22Rv1 (cell line): Measurements from ENCODE around the gene LRRC73.

Source experiments
- ZFX ChIP-seq: fragments of 450-650 bp; IDR thresholded peaks from 2 replicates; pipeline ENCODE4 v1.6.1; 2017; ENCODE audit warnings: antibody characterized with exemption, borderline replicate concordance
- TF ChIP-seq, protein P1 (sequence below): fragments of 450-650 bp; IDR thresholded peaks from 2 replicates; pipeline ENCODE4 v1.5.1; 2017; ENCODE audit warnings: mild to moderate bottlenecking

DNA sequence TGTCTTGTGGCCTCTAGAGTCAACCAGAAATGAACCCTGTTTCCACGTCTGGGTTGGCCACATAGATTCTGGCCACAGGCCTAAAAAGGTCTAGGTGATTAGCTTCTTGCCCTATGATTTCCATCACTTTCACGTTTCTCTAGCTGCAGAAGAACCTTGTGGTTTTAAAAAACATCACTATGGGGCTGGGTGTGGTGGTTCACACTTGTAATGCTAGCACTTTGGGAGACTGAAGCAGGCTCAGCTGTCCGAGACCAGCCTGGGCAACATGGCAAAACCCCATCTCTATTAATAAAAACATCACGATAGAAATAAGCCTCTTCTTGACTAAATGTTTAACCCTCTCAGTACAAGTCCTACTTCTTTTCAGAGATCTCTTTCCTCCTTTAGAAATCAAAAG is 34.3 kb upstream of the LRRC73 start:
- TF ChIP-seq, protein P1, sequence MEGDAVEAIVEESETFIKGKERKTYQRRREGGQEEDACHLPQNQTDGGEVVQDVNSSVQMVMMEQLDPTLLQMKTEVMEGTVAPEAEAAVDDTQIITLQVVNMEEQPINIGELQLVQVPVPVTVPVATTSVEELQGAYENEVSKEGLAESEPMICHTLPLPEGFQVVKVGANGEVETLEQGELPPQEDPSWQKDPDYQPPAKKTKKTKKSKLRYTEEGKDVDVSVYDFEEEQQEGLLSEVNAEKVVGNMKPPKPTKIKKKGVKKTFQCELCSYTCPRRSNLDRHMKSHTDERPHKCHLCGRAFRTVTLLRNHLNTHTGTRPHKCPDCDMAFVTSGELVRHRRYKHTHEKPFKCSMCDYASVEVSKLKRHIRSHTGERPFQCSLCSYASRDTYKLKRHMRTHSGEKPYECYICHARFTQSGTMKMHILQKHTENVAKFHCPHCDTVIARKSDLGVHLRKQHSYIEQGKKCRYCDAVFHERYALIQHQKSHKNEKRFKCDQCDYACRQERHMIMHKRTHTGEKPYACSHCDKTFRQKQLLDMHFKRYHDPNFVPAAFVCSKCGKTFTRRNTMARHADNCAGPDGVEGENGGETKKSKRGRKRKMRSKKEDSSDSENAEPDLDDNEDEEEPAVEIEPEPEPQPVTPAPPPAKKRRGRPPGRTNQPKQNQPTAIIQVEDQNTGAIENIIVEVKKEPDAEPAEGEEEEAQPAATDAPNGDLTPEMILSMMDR = no peak
- no peak for TF ChIP-seq ZFX
